HT-29 (cell line): Measurements from ENCODE around the gene KAZALD1. TPM values are rescaled to one million over a fixed set of nuclear protein-coding genes. Genes with fewer than 3 reads are reported as not detected.
A peak's percentile ranks its signal among the peaks of the same experiment; 100 is the strongest.

Source experiments
- DNase-seq: peaks from one replicate; pipeline ENCODE4 v3.0.0-alpha.2; 2015; ENCODE audit warnings: low spot score
- total RNA-seq: library from RNA; depleted of rRNA; stranded (reverse); fragments of >200 nt; shearing (Covaris generic); gene quantifications from 2 replicates; pipeline ENCODE4 v1.2.3, GENCODE V29; 2014; rRNA removed

KAZALD1 gene
- total RNA-seq, 1 experiment from 2014 or later, result 15.6 TPM

DNA sequence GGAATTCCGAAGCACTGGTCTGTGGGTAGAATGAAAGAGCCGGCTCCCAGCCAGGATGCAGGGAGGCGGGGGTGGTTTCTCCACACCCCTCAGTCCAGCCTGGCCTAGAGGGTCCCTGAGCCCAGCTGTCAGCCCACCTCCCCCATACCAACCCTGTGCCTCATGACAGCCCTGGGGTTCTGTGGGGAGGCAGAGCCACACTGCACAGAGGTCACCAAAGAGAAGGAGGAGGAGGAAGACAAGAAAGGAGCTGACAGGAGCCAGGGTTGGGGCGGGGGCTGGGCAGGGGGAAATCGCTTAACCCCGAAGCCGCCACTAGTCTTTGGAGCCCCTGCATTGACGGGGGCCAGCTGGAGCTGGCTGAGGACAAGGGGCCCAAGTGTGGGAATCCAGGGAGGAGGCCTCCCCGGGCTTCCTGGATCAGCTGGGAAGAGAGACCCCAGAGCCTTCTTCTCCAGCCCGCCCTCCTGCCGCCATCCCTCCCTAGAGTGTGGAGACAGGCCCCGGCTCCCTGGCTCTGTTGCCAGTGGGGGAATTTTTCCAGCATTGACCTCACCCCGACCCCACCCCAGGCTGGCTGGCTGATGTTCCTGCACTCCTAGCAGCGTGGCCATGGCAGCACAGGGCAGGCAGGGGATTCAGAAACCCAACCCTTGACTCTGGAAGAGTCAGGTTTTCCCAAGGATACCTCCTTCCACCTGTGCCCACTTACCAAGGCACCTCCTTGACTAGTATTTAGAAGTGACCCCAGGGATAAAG is 32.5 kb downstream of the KAZALD1 start:
- no peak for DNase-seq

GRCh38 chr10:101095004-101095403 is 33.2 kb downstream of the KAZALD1 start:
- peak; percentile 3 for DNase-seq

DNA sequence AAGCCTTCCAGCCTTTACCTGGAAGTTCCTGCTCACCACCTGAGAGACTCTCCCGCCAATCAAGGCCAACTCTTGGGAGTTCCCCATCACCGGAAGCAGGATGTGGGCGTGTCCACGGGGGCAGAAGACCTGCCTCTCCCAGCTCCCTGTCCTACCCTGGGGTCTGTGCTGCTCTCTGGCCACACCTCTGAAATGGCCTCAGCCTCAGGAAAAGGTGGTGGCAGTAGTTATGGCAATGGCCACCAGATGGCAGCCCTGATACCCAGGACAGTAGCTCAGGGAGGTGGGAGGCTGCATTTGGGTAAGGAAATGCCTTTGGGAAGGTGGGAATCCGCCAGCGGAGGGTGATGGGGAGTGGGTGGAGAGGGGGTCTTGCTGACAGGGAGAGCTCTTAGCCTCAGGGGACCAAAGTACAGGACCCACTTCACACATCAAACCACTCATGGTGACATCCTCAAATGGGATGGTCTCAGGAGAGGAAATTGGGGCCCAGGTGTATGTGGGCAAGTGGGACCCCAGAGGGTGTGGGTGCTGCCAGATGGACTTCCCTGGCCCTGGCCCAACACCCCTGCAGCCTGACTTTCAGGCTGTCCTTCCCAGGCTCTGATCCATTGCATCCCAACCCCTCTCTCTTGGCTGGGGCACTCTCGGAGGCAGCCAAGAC is 33.9 kb downstream of the KAZALD1 start:
- peak; percentile 91 for DNase-seq

DNA sequence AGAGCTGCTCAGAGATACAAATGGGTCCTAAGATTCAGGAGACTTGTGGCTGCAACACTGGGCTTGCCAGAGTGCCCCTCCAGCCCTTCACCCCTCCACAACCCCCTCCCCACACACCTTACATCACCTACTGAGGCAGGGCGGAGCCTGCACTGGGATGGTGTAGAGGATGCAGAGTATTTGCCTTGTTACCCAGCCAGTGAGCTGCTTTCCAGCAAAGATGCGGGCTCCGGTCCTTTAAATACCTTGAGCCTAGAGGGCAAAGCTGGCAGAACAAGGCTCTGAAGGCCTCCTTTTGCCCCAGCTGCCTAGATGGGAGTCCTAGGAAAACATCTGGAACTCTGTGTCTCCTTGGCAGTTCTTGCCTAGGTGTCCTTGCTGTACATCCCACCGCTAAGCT is 34.6 kb downstream of the KAZALD1 start:
- DNase-seq, result no peak

DNA sequence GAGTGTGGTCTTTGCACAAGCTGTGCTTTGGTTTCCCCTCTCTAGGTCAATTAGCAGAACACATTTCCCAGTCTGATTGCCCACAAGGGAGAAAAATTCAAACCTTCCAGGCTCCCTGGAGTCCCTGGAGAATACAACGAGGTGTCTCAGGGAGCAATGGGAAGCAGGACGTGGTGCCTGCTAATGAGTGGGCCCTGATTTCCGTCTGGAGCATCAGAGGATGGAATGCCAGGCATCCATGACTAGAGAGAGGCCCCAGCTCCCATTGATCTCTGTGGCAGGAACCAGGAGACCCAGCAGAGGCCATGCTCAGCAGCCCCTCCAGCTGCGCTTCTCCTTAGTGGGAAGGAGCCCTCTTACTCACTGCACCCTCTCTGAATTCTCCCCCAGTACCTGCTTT is 36.1 kb downstream of the KAZALD1 start:
- DNase-seq, result no peak

GRCh38 chr10:101099901-101100300 is 38.1 kb downstream of the KAZALD1 start:
- no peak for DNase-seq

- no peak for DNase-seq
Measured at GRCh38 chr10:101101372-101101881, 39.6 kb downstream of the KAZALD1 start.

DNA sequence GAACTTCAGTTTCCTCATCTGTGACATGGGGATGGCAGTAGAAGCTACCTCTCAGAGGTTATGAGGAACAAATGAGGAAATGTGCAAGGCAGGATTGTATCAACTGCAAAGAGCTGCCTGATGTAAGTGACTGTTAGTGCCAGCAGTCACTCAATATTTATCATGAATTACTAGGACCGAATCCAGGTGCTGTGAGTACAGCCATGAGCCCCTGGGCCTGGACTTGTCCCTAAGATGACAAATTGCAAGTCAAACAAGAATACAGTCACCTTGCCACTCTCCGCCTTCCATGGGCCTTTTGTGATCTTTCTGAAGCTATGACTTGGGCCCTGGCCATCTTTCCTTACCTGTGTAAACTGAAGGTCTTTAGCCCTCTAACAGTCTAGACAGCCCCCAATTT is 41.6 kb downstream of the KAZALD1 start:
- DNase-seq, result no peak

- DNase-seq, result no peak
Measured at GRCh38 chr10:101106351-101106750, 44.6 kb downstream of the KAZALD1 start.

- DNase-seq, result no peak
Measured at GRCh38 chr10:101107771-101108170, 46.0 kb downstream of the KAZALD1 start.

DNA sequence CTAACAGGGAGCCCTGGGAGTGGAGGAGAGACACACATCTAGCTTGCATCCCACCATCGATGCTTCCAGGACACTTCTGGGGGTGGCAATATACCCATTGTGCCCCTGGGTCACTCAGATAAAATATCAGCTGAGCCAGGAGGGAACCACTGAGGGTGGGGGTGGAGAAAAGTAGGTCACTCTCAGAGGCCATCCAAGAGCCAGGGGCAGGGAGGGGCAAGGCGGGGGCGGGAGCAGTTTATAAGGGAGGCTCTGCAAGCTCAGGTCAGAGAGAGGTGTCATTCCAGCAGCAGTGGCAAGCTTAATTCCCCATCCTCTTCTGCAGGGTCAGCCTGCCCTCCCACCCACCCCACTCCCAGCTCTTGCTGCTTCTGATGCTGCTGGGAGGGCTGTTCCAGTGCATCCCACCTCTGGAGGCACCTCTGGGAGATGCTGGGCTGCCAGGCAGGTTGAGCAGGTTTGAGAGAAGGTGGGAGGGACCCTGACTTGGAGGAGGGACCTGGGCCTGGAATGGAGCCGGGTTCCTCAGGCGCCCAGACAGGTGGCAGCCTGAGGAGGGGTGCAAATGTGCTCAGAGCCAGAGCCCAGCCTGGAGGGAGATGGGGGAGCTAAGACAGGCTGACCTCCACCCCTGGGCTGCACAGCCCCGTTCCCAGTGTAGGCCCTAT is 49.2 kb downstream of the KAZALD1 start:
- DNase-seq, result peak; percentile 51

DNA sequence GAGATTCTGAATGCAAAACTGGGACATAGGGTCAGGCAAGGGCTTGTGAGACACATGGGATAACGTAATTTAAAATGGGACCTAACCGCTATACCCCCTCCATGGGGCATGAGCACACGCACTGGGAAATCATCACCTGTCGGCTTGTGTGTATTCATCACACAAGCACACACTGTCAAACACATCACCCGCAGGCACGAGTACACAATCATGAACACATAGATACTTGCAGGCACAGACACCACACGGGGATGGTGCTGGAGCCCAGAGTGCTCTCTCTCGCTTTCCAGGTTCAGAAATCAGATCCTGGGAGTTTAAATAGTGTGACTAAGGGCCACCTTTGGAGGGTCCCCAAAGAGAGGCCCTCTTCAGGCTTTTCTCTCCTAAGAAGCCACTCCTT is 49.8 kb downstream of the KAZALD1 start:
- DNase-seq, result no peak

- no peak for DNase-seq
Measured at GRCh38 chr10:101112799-101113594, 51.2 kb downstream of the KAZALD1 start.

- DNase-seq, result no peak
Measured at GRCh38 chr10:101113890-101114403, 52.2 kb downstream of the KAZALD1 start.

DNA sequence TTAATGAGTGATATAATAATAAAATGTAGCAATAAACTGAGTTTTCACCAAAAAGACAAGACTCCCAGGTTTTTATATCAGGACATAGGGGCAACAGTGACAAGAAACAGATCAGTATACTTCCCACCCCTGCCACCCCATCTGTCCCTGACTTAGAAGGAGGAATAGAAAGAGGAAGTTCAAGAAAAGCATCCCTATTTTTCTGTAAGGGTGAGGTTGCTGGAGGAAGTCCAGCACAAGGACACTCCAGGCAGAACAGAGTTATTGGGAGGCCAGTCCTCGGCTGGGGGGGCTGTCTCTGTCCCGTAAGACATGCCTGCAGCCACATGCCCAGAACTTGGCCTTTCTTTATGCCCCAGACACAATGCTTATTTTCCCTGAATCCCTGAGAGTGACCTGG is 52.9 kb downstream of the KAZALD1 start:
- DNase-seq, result no peak

Other genes with a start within 250 kb of the KAZALD1 start
- gene SLF2, start 149.0 kb upstream of the KAZALD1 start, total RNA-seq, result 15.7 and 19.4 TPM in 2 replicates
- 24.6 and 29.6 TPM in 2 replicates for gene SEMA4G, start 92.5 kb upstream of the KAZALD1 start, total RNA-seq
- gene MRPL43, start 74.5 kb upstream of the KAZALD1 start, total RNA-seq, result 141 and 174 TPM in 2 replicates
- gene TWNK, start 74.4 kb upstream of the KAZALD1 start, total RNA-seq, result 15.9 and 18.8 TPM in 2 replicates
- gene LZTS2, start 62.2 kb upstream of the KAZALD1 start, total RNA-seq, result 154 and 172 TPM in 2 replicates
- 6.3 and 7.4 TPM in 2 replicates for gene PDZD7, start 30.9 kb upstream of the KAZALD1 start, total RNA-seq
- gene SFXN3, start 30.8 kb upstream of the KAZALD1 start, total RNA-seq, result 90.8 and 101 TPM in 2 replicates
- gene TLX1, start 69.3 kb downstream of the KAZALD1 start, total RNA-seq, result not detected in 2 replicates
- not detected in 2 replicates for gene LBX1, start 167.5 kb downstream of the KAZALD1 start, total RNA-seq